GM12874 (cell line): ENCODE results near the gene SDF2L1.

Experiments
- CTCF ChIP-seq: IDR thresholded peaks from 2 replicates; pipeline ENCODE4 v1.5.1; 2011; ENCODE audit warnings: low read depth, mild to moderate bottlenecking, control low read depth, low read length, moderate library complexity; ENCODE audit not compliant: insufficient read depth

SDF2L1 gene

GRCh38 chr22:21650280-21650679 is 8.2 kb downstream of the SDF2L1 start:
- TF ChIP-seq CTCF = no peak

GRCh38 chr22:21650823-21651520 is 8.9 kb downstream of the SDF2L1 start:
- TF ChIP-seq CTCF = no peak

GRCh38 chr22:21651521-21652009 is 9.5 kb downstream of the SDF2L1 start:
- no peak for TF ChIP-seq CTCF

GRCh38 chr22:21652010-21652546 is 10.0 kb downstream of the SDF2L1 start:
- TF ChIP-seq CTCF = no peak

- TF ChIP-seq CTCF = 0 out of 2 replicates have a peak, but pooled peaks have one; percentile 17
Measured at GRCh38 chr22:21652547-21653545, 10.7 kb downstream of the SDF2L1 start.

- no peak for TF ChIP-seq CTCF
Measured at GRCh38 chr22:21657020-21657359, 14.9 kb downstream of the SDF2L1 start.
